ENCODE data around the gene PLK5.
A peak's percentile ranks its signal among the peaks of the same experiment; 100 is the strongest.
"Not testable (repeated sequence)": the region's sequence is repeated elsewhere in the genome, so short reads cannot be mapped to it uniquely, and the experiment has no call there.

The PLK5 gene

GRCh38 chr19:1509602-1510441 is 14.1 kb upstream of the PLK5 start:
- Mint-ChIP-seq H3K9me3 (peaks cover 4% of the 10 kb centered on the region), H3K27me3 (peaks cover 31% of the 10 kb centered on the region), H3K4me1 (peaks cover 11% of the 10 kb centered on the region), H3K27ac (no peak overlapping the region), H3K36me3 (no peaks in the 10 kb centered on the region), H3K4me3 (no peak overlapping the region)
- DNase-seq (ENCODE audit: low spot score in 2 of 2) (no peak), ATAC-seq (ENCODE audit: low read depth) (no peak)

- DNase-seq (ENCODE audit: low spot score in 2 of 2) (no peak), ATAC-seq (ENCODE audit: low read depth) (no peak)
- H3K27me3 Mint-ChIP-seq, result peaks cover 30% of the 10 kb centered on the region
- H3K27ac Mint-ChIP-seq, result no peak overlapping the region
- peaks cover 11% of the 10 kb centered on the region for H3K4me1 Mint-ChIP-seq
- H3K4me3 Mint-ChIP-seq, result no peak overlapping the region
- no peaks in the 10 kb centered on the region for H3K36me3 Mint-ChIP-seq
- H3K9me3 Mint-ChIP-seq, result peaks cover 4% of the 10 kb centered on the region
Measured at GRCh38 chr19:1510442-1510806, 13.5 kb upstream of the PLK5 start.

- no peak for ATAC-seq (ENCODE audit: low read depth)
- no peak for DNase-seq (ENCODE audit: low spot score in 2 of 2)
- H3K27me3 Mint-ChIP-seq, result peaks cover 29% of the 10 kb centered on the region
- H3K36me3 Mint-ChIP-seq, result no peaks in the 10 kb centered on the region
- no peak overlapping the region for H3K27ac Mint-ChIP-seq
- no peak overlapping the region for H3K4me3 Mint-ChIP-seq
- H3K4me1 Mint-ChIP-seq, result peaks cover 11% of the 10 kb centered on the region
- H3K9me3 Mint-ChIP-seq, result peaks cover 4% of the 10 kb centered on the region
Measured at GRCh38 chr19:1510807-1511206, 13.1 kb upstream of the PLK5 start.

GRCh38 chr19:1511318-1512317 is 12.3 kb upstream of the PLK5 start:
- H3K27ac Mint-ChIP-seq, result no peak overlapping the region
- DNase-seq (ENCODE audit: low spot score in 2 of 2), result no peak
- ATAC-seq (ENCODE audit: low read depth), result no peak
- H3K36me3 Mint-ChIP-seq, result no peaks in the 10 kb centered on the region
- H3K9me3 Mint-ChIP-seq, result peaks cover 4% of the 10 kb centered on the region
- peaks cover 8% of the 10 kb centered on the region for H3K4me1 Mint-ChIP-seq
- peak overlapping the region; percentile 39 for H3K4me3 Mint-ChIP-seq
- peaks cover 29% of the 10 kb centered on the region for H3K27me3 Mint-ChIP-seq

- Mint-ChIP-seq H3K4me1 (peaks cover 5% of the 10 kb centered on the region), H3K36me3 (no peaks in the 10 kb centered on the region), H3K27ac (no peak within 1 kb of the TSS), H3K9me3 (peaks cover 4% of the 10 kb centered on the region), H3K4me3 (peak within 1 kb of the TSS; percentile 49), H3K27me3 (peaks cover 23% of the 10 kb centered on the region)
- no peak for DNase-seq (ENCODE audit: low spot score in 2 of 2)
- peak; percentile 48 for ATAC-seq (ENCODE audit: low read depth)
Measured at GRCh38 chr19:1512671-1513498, 11.0 kb upstream of the PLK5 start, which contains the start of gene ADAMTSL5. Gene ADAMTSL5 (minus strand): TSS chr19:1513019. CDS start chr19:1510943, 2,076 bp downstream.

DNA sequence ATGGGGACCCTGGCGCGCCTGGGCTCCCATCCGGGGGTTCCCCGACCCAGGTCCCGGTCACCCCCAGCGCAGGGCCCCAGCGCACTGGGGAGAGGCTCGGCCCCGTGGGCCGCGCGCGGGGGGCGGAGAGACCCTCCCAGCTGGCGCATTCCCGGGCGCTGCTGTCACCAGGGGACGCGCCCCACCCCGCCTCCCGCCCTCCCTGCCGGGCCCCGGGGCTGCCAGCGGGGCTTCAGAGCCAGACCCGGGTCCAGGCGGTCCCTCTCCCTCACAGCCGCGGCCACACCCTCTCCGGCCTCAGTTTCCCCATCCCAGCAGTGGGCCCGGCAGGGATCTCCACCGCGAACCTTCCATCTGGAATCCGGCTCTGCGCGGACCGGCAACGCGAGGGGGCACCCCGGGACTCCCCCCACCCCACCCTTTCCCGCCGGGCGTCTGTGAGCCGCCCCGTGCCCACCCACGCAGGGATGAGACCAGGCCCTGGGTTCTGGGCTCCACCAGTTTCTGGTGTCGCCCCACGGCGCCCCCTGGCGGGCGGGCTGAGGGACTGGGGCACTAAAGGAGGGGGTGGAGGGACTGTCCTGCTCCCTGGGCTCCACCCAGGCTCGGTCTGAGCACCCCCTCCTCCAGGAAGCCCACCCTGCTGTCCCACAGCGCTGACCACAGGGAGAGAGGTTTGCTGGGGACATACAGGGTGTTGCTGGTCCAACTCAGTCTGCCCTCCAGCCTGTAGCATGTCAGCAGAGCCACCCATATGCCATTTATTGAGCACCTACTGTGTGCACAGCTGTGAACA is 10.2 kb upstream of the PLK5 start:
- Mint-ChIP-seq H3K4me1 (peaks cover 2% of the 10 kb centered on the region), H3K4me3 (peak overlapping the region; percentile 49), H3K27ac (no peak overlapping the region), H3K9me3 (peaks cover 1% of the 10 kb centered on the region), H3K27me3 (peaks cover 24% of the 10 kb centered on the region), H3K36me3 (no peaks in the 10 kb centered on the region)
- DNase-seq (ENCODE audit: low spot score in 2 of 2) (peak; percentile 52 to 54), ATAC-seq (ENCODE audit: low read depth) (peak; percentile 68)

DNA sequence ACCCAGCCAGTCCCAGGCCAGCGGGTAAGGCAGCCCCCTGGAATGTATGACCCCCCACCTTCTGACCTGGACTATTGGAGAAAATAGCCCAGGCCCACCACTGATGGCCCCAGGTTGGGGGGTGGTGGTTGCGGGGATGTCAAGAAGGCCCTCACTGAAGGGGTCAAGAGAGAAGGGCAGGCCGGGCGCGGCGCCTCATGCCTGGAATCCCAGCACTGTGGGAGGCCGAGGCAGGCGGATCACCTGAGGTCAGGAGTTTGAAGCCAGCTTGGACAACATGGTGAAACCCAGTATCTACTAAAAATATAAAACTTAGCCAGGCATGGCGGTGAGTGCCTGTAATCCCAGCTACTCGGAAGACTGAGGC is 9.6 kb upstream of the PLK5 start:
- H3K4me1 Mint-ChIP-seq, result peaks cover 2% of the 10 kb centered on the region
- no peak for ATAC-seq (ENCODE audit: low read depth)
- H3K4me3 Mint-ChIP-seq, result no peak overlapping the region
- H3K9me3 Mint-ChIP-seq, result peaks cover 1% of the 10 kb centered on the region
- H3K27ac Mint-ChIP-seq, result no peak overlapping the region
- DNase-seq (ENCODE audit: low spot score in 2 of 2), result no peak
- H3K36me3 Mint-ChIP-seq, result no peaks in the 10 kb centered on the region
- H3K27me3 Mint-ChIP-seq, result peaks cover 25% of the 10 kb centered on the region

- DNase-seq (ENCODE audit: low spot score in 2 of 2), result no peak
- Mint-ChIP-seq H3K27me3 (peaks cover 22% of the 10 kb centered on the region), H3K36me3 (no peaks in the 10 kb centered on the region), H3K4me1 (peaks cover 2% of the 10 kb centered on the region), H3K4me3 (no peak overlapping the region), H3K9me3 (peaks cover 1% of the 10 kb centered on the region), H3K27ac (no peak overlapping the region)
- ATAC-seq (ENCODE audit: low read depth), result no peak
Measured at GRCh38 chr19:1514986-1515721, 8.7 kb upstream of the PLK5 start.

- H3K27ac Mint-ChIP-seq, result no peak overlapping the region
- no peaks in the 10 kb centered on the region for H3K36me3 Mint-ChIP-seq
- H3K27me3 Mint-ChIP-seq, result peaks cover 18% of the 10 kb centered on the region
- H3K9me3 Mint-ChIP-seq, result peaks cover 1% of the 10 kb centered on the region
- ATAC-seq (ENCODE audit: low read depth) (no peak), DNase-seq (ENCODE audit: low spot score in 2 of 2) (no peak)
- no peak overlapping the region for H3K4me3 Mint-ChIP-seq
- H3K4me1 Mint-ChIP-seq, result peaks cover 2% of the 10 kb centered on the region
Measured at GRCh38 chr19:1516395-1516753, 7.5 kb upstream of the PLK5 start.

- peaks cover 23% of the 10 kb centered on the region for H3K27me3 Mint-ChIP-seq
- ATAC-seq (ENCODE audit: low read depth), result no peak
- no peaks in the 10 kb centered on the region for H3K36me3 Mint-ChIP-seq
- peaks cover 2% of the 10 kb centered on the region for H3K4me1 Mint-ChIP-seq
- no peak for DNase-seq (ENCODE audit: low spot score in 2 of 2)
- no peak overlapping the region for H3K27ac Mint-ChIP-seq
- no peak overlapping the region for H3K4me3 Mint-ChIP-seq
- H3K9me3 Mint-ChIP-seq, result peaks cover 1% of the 10 kb centered on the region
Measured at GRCh38 chr19:1518471-1518870, 5.4 kb upstream of the PLK5 start.

GRCh38 chr19:1519802-1520201 is 4.1 kb upstream of the PLK5 start:
- H3K9me3 Mint-ChIP-seq; DNase-seq (ENCODE audit: low spot score in 2 of 2); H3K4me1 Mint-ChIP-seq; H3K27ac Mint-ChIP-seq; H3K36me3 Mint-ChIP-seq; H3K4me3 Mint-ChIP-seq; ATAC-seq (ENCODE audit: low read depth): not testable (repeated sequence)
- H3K27me3 Mint-ChIP-seq, result peaks cover 26% of the 10 kb centered on the region

DNA sequence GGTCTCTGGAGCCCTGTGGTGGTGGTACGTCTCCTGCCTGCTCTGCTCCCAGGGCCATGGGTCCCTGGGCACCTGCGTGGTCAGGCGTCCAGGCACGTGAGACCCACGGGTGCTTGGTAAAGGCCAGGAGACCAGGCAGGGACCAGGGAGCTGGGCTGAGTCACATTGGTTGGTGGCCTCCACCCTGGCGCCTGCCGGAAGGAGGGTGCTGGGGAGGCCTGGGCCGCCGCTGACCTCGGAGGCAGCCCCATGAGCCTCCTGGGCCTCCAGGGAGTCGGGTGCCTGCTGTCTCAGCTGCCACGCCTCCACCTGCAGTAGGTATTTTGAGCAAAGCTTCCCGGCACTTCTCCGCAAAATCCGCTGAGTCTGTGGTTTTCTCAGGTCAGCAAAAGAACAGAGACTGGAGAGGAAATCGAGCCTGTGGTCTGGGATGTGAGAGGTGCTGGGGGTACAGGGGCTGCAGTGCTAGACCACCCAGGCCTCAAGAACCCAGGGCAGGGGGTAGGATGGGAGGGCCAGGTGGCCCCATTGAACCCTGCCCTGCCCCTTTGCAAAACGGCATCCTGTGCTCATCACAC is 3.6 kb upstream of the PLK5 start:
- Mint-ChIP-seq H3K9me3 (peaks cover 1% of the 10 kb centered on the region), H3K27me3 (peaks cover 25% of the 10 kb centered on the region), H3K4me3 (no peak overlapping the region), H3K4me1 (peaks cover 5% of the 10 kb centered on the region), H3K27ac (no peak overlapping the region), H3K36me3 (no peaks in the 10 kb centered on the region)
- ATAC-seq (ENCODE audit: low read depth) (no peak), DNase-seq (ENCODE audit: low spot score in 2 of 2) (no peak)

Data from memory B cell (primary cell).